Activated CD8-positive, alpha-beta memory T cell treated with anti-CD3 and anti-CD28 coated beads for 24 hours (primary cell): ENCODE results near the gene STIP1.

Experiments
- DNase-seq: peaks from one replicate; pipeline ENCODE4 v3.0.0-alpha.2; 2020

Gene STIP1

DNA sequence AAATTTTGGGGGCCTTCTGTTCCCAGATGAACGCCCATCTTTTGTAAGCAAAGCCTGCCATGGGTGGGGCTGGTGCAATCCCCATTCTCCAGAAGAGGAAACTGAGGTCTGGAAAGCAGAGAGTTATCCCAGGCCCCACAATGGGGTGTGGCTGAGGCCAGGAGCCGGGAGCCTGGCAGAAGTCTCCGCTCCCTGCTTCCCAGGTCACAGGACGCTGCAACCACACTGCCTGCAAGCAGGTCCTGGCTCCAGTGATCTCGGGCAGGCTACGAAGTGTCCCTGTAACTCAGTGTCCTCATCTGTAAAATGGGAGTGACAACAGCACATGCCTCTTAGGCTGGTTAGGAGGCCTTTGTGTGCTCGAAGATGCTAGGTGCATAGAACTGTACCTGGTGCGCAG lies 67.1 kb downstream of the STIP1 start:
- no peak for DNase-seq

DNA sequence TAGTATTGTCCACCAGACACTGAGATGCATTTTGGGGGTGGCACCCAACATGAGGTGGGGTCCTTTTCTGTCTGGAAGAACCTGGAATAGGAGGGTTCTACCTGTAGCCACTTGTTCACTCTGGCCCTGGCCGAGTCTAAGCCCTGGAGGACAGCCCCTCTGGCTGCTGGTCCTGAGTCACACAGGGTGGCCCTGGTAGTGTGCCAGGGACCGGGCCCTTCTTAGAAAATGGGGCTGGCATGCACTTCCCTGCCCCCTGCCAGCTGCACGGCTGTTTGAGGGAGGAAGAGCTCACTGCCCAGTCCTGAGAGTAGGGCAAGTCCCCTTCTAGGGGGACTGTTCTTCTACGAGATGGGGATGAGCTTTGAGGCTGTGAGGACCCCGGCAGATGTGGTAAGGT lies 67.5 kb downstream of the STIP1 start:
- DNase-seq: no peak
